ENCODE results near the gene FAM162B.

- TF ChIP-seq POLR2AphosphoS5 (IDR thresholded peaks at IDR 0.05; ENCODE audit: low read depth, low read length) (no peak), POLR2A (IDR thresholded peaks at IDR 0.05; ENCODE audit: low read depth, low read length) (no peak)
These were observed 3.7 kb downstream of the FAM162B start for GRCh38 chr6:116761779-116762178.
